ENCODE data around the gene GPR137. TPM values are rescaled to one million over a fixed set of nuclear protein-coding genes. Genes with fewer than 3 reads are reported as not detected.

Gene GPR137
- total and polyA plus RNA-seq, 9 of the 15 experiments (the other 6 are each of a cell fraction or from before 2014, with no cell fraction given): 0.32 to 26.7 (median 10.7) TPM

DNA sequence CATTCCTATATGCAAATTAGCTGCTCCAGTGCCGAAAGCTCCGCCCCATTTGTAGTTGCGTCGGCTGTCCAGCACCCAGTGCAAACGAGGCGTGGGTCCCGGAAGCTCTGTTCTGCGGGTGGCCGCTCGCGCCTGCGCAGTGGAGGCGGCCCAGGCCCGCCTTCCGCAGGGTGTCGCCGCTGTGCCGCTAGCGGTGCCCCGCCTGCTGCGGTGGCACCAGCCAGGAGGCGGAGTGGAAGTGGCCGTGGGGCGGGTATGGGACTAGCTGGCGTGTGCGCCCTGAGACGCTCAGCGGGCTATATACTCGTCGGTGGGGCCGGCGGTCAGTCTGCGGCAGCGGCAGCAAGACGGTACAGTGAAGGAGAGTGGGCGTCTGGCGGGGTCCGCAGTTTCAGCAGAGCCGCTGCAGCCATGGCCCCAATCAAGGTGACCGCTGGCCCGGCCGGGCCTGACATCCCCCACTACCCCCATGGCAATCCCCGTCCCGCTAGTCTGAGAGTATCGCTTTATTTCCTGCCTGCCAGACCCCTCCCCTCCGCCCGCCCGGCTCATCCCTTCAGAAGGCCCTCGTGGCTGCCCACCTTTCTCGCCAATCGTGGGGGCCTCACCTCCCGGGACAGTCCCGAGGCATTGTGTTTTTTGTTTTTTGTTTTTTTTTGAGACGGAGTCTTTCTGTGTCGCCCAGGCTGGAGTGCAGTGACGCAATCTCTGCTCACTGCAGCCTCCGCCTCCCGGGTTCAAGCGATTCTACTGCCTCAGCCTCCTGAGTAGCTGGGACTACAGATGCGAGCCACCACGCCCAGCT is 32.5 kb downstream of the GPR137 start, which contains the start of gene PRDX5 (continued):
- TF ChIP-seq HNRNPK (IDR thresholded peaks at IDR 0.05; ENCODE audit: low read depth, low read length, poor library complexity, severe bottlenecking) (no peak), ZNF263 (CRISPR knock-in tag; IDR thresholded peaks at IDR 0.05; ENCODE audit: borderline replicate concordance) (peak; percentile 40; the same call in 1 of the 2 replicates), TCF7 (IDR thresholded peaks at IDR 0.05; ENCODE audit: borderline replicate concordance) (peak; percentile 18; the same call in 1 of the 2 replicates), POLR2AphosphoS5 (IDR thresholded peaks at IDR 0.05; ENCODE audit: control insufficient read depth, insufficient read depth, low read depth, low read length) (peak; percentile 81), BCL6 (CRISPR knock-in tag; IDR thresholded peaks at IDR 0.05) (no peak), CCNT2 (IDR thresholded peaks at IDR 0.05; ENCODE audit: borderline replicate concordance, extremely low read depth, insufficient read length, low read depth, low read length) (peak; percentile 90), PHF20 (IDR thresholded peaks at IDR 0.05; ENCODE audit: partially characterized antibody) (no peak), FIP1L1 (IDR thresholded peaks at IDR 0.05; ENCODE audit: low read depth, low read length, poor library complexity, severe bottlenecking) (peak; percentile 89), SMARCA5 (IDR thresholded peaks at IDR 0.05) (peak; percentile 64; the same call in 1 of the 2 replicates), E2F3 (CRISPR knock-in tag; IDR thresholded peaks at IDR 0.05) (no peak), MYBL2 (IDR thresholded peaks at IDR 0.05; ENCODE audit: low read depth) (no peak), MYBL2 (CRISPR knock-in tag; IDR thresholded peaks at IDR 0.05; ENCODE audit: borderline replicate concordance) (no peak), ZNF583 (CRISPR knock-in tag; IDR thresholded peaks at IDR 0.05) (no peak), ZNF212 (CRISPR knock-in tag; IDR thresholded peaks at IDR 0.05) (no peak), C11orf30 (IDR thresholded peaks at IDR 0.05; ENCODE audit: low read depth) (no peak), SMARCC2 (IDR thresholded peaks at IDR 0.05; ENCODE audit: low read depth) (no peak), CBX3 (IDR thresholded peaks at IDR 0.05; ENCODE audit: borderline replicate concordance in 1 of 2, low read length in 2 of 2) (no peak), RBFOX2 (IDR thresholded peaks at IDR 0.05; ENCODE audit: low read depth, low read length) (peak; percentile 82), SUPT5H (IDR thresholded peaks at IDR 0.05) (peak; percentile 77), TEAD1 (CRISPR knock-in tag; IDR thresholded peaks at IDR 0.05) (0 out of 4 replicates have a peak, but pooled peaks of 1 of the 2 experiments have one; percentile 48), GATAD2A (IDR thresholded peaks at IDR 0.05) (peak; percentile 8; the same call in 1 of the 2 replicates), POLR2B (IDR thresholded peaks at IDR 0.05; ENCODE audit: low read depth, partially characterized antibody) (peak; percentile 70), HDAC2 (IDR thresholded peaks at IDR 0.05) (peak; percentile 17; the same call in 1 of the 2 replicates)
- TF ChIP-seq, protein P1, sequence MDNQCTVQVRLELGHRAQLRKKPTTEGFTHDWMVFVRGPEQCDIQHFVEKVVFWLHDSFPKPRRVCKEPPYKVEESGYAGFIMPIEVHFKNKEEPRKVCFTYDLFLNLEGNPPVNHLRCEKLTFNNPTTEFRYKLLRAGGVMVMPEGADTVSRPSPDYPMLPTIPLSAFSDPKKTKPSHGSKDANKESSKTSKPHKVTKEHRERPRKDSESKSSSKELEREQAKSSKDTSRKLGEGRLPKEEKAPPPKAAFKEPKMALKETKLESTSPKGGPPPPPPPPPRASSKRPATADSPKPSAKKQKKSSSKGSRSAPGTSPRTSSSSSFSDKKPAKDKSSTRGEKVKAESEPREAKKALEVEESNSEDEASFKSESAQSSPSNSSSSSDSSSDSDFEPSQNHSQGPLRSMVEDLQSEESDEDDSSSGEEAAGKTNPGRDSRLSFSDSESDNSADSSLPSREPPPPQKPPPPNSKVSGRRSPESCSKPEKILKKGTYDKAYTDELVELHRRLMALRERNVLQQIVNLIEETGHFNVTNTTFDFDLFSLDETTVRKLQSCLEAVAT (IDR thresholded peaks at IDR 0.05): peak in 1 of 2 experiments; percentile 56; a peak in 1 of 4 replicates
- TF ChIP-seq, protein P2, sequence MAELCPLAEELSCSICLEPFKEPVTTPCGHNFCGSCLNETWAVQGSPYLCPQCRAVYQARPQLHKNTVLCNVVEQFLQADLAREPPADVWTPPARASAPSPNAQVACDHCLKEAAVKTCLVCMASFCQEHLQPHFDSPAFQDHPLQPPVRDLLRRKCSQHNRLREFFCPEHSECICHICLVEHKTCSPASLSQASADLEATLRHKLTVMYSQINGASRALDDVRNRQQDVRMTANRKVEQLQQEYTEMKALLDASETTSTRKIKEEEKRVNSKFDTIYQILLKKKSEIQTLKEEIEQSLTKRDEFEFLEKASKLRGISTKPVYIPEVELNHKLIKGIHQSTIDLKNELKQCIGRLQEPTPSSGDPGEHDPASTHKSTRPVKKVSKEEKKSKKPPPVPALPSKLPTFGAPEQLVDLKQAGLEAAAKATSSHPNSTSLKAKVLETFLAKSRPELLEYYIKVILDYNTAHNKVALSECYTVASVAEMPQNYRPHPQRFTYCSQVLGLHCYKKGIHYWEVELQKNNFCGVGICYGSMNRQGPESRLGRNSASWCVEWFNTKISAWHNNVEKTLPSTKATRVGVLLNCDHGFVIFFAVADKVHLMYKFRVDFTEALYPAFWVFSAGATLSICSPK (IDR thresholded peaks at IDR 0.05; ENCODE audit: borderline replicate concordance): peak; percentile 49; the same call in 1 of the 2 replicates
